Activated naive CD8-positive, alpha-beta T cell treated with anti-CD3 and anti-CD28 coated beads, Interleukin-2, amount 10 ng/mL, durations not matched to agents 7 days and 5 days (primary cell): Measurements from ENCODE around the gene EFCAB8. TPM values are rescaled to one million over a fixed set of nuclear protein-coding genes. Genes with fewer than 3 reads are reported as not detected.
"Not testable (repeated sequence)": the region's sequence is repeated elsewhere in the genome, so short reads cannot be mapped to it uniquely, and the experiment has no call there.

Experiments
- ATAC-seq: fragments of 150-1000 bp; cut with Tn5 transposase; one replicate; pipeline ENCODE4 v1.10.0; 2021; ENCODE audit warnings: low read depth, moderate library complexity
- POLR2A ChIA-PET: fragments of 350-600 bp; sonication (Branson Sonifier 250); formaldehyde crosslinking; loops from one replicate; lab custom pipeline; 2021; ENCODE audit warnings: antibody characterized with exemption; lab: Charles Lee
- DNase-seq: peaks from one replicate; pipeline ENCODE4 v3.0.0; 2021
- H3K27ac Mint-ChIP-seq: one replicate; pipeline ENCODE4 v1.8.0; 2022; ENCODE audit warnings: mild to moderate bottlenecking, mixed read lengths
- H3K27me3 Mint-ChIP-seq: one replicate; pipeline ENCODE4 v1.8.0; 2022; ENCODE audit warnings: mild to moderate bottlenecking, moderate library complexity, mixed read lengths
- H3K36me3 Mint-ChIP-seq: one replicate; pipeline ENCODE4 v1.8.0; 2021; ENCODE audit warnings: mild to moderate bottlenecking, mixed read lengths
- H3K4me1 Mint-ChIP-seq: one replicate; pipeline ENCODE4 v1.8.0; 2021; ENCODE audit warnings: mixed read lengths
- H3K4me3 Mint-ChIP-seq: one replicate; pipeline ENCODE4 v1.8.0; 2022; ENCODE audit warnings: mild to moderate bottlenecking, moderate library complexity, mixed read lengths
- H3K9me3 Mint-ChIP-seq: one replicate; pipeline ENCODE4 v1.8.0; 2021; ENCODE audit warnings: mixed read lengths
- total RNA-seq, 2 experiments: library from RNA; stranded (reverse); gene quantifications; one replicate each; pipeline ENCODE4 v1.2.3, GENCODE V29; 2021

The EFCAB8 gene
- total RNA-seq, 2 experiments from 2014 or later: 0.47 to 0.77 TPM

GRCh38 chr20:32970973-32971300 is 112.2 kb downstream of the EFCAB8 start:
- H3K4me1 Mint-ChIP-seq: peaks cover 60% of the 10 kb centered on the region
- H3K9me3 Mint-ChIP-seq: no peaks in the 10 kb centered on the region
- POLR2A ChIA-PET: interaction anchor here (0.6 to 1.8 kb wide), 5 partner anchors 12 to 192 kb away, joined by 3 to 15 read pairs (median 4); partner anchors contain the start of gene SUN5
- DNase-seq (no peak), ATAC-seq (no peak)
- no peak overlapping the region for H3K27ac Mint-ChIP-seq
- H3K36me3 Mint-ChIP-seq: peaks cover 4% of the 10 kb centered on the region
- no peaks in the 10 kb centered on the region for H3K27me3 Mint-ChIP-seq
- H3K4me3 Mint-ChIP-seq: peak overlapping the region; percentile 38

- Mint-ChIP-seq H3K27me3 (no peaks in the 10 kb centered on the region), H3K4me1 (peaks cover 56% of the 10 kb centered on the region), H3K27ac (no peak overlapping the region), H3K36me3 (peaks cover 9% of the 10 kb centered on the region), H3K9me3 (peaks cover 5% of the 10 kb centered on the region), H3K4me3 (no peak overlapping the region)
- POLR2A ChIA-PET: interaction anchor here (0.6 to 1.8 kb wide), 9 partner anchors 9 to 229 kb away, joined by 3 to 15 read pairs (median 4); partner anchors contain the start of gene SUN5
- peak; percentile 33 for ATAC-seq
- no peak for DNase-seq
These were observed 113.0 kb downstream of the EFCAB8 start for GRCh38 chr20:32971703-32972161.

- H3K9me3 Mint-ChIP-seq: peaks cover 8% of the 10 kb centered on the region
- peaks cover 51% of the 10 kb centered on the region for H3K4me1 Mint-ChIP-seq
- ATAC-seq (peak; percentile 84), DNase-seq (peak; percentile 68)
- peak overlapping the region; percentile 55 for H3K4me3 Mint-ChIP-seq
- POLR2A ChIA-PET: interaction anchor here (0.5 to 1.7 kb wide), 9 partner anchors 10 to 230 kb away, joined by 3 to 15 read pairs (median 3); partner anchors contain the start of gene MAPRE1
- H3K27me3 Mint-ChIP-seq: no peaks in the 10 kb centered on the region
- H3K27ac Mint-ChIP-seq: no peak overlapping the region
- H3K36me3 Mint-ChIP-seq: peaks cover 11% of the 10 kb centered on the region
These were observed 113.7 kb downstream of the EFCAB8 start for GRCh38 chr20:32972181-32973076.

GRCh38 chr20:32973077-32973717 is 114.5 kb downstream of the EFCAB8 start:
- H3K27ac Mint-ChIP-seq: no peak overlapping the region
- ATAC-seq: no peak
- no peaks in the 10 kb centered on the region for H3K27me3 Mint-ChIP-seq
- peaks cover 8% of the 10 kb centered on the region for H3K9me3 Mint-ChIP-seq
- peaks cover 11% of the 10 kb centered on the region for H3K36me3 Mint-ChIP-seq
- POLR2A ChIA-PET: interaction anchor here (0.6 to 1.7 kb wide), 4 partner anchors 10 to 154 kb away, joined by 3 to 6 read pairs (median 4); partner anchors contain the start of gene MAPRE1
- peaks cover 43% of the 10 kb centered on the region for H3K4me1 Mint-ChIP-seq
- no peak for DNase-seq
- H3K4me3 Mint-ChIP-seq: peak overlapping the region; percentile 59

GRCh38 chr20:32974204-32975064 is 115.7 kb downstream of the EFCAB8 start:
- peaks cover 34% of the 10 kb centered on the region for H3K4me1 Mint-ChIP-seq
- not testable (repeated sequence) for DNase-seq, H3K9me3 Mint-ChIP-seq, H3K4me3 Mint-ChIP-seq, ATAC-seq, H3K27me3 Mint-ChIP-seq
- POLR2A ChIA-PET: interaction anchor here (1.1 to 1.3 kb wide), 2 partner anchors 9 kb away, joined by 5 to 6 read pairs; no protein-coding TSS in a partner anchor
- H3K27ac Mint-ChIP-seq: peak overlapping the region; percentile 12
- peaks cover 11% of the 10 kb centered on the region for H3K36me3 Mint-ChIP-seq

GRCh38 chr20:32975121-32975520 is 116.4 kb downstream of the EFCAB8 start:
- H3K36me3 Mint-ChIP-seq: peaks cover 11% of the 10 kb centered on the region
- DNase-seq, H3K4me3 Mint-ChIP-seq, ATAC-seq, H3K27ac Mint-ChIP-seq, H3K27me3 Mint-ChIP-seq, H3K9me3 Mint-ChIP-seq, POLR2A ChIA-PET: not testable (repeated sequence)
- peaks cover 28% of the 10 kb centered on the region for H3K4me1 Mint-ChIP-seq

- Mint-ChIP-seq H3K36me3 (peaks cover 11% of the 10 kb centered on the region), H3K4me1 (peaks cover 26% of the 10 kb centered on the region), H3K27ac (peak overlapping the region; percentile 10), H3K9me3 (peaks cover 8% of the 10 kb centered on the region), H3K4me3 (no peak overlapping the region), H3K27me3 (no peaks in the 10 kb centered on the region)
- no peak for ATAC-seq
- no peak for DNase-seq
- POLR2A ChIA-PET: no interaction called here
These were observed 117.3 kb downstream of the EFCAB8 start for GRCh38 chr20:32975698-32976674.

GRCh38 chr20:32976746-32977145 is 118.0 kb downstream of the EFCAB8 start:
- H3K36me3 Mint-ChIP-seq: peaks cover 11% of the 10 kb centered on the region
- DNase-seq (no peak), ATAC-seq (no peak)
- no peaks in the 10 kb centered on the region for H3K27me3 Mint-ChIP-seq
- no peak overlapping the region for H3K4me3 Mint-ChIP-seq
- POLR2A ChIA-PET: no interaction called here
- peak overlapping the region; percentile 38 for H3K27ac Mint-ChIP-seq
- H3K4me1 Mint-ChIP-seq: peaks cover 26% of the 10 kb centered on the region
- peaks cover 8% of the 10 kb centered on the region for H3K9me3 Mint-ChIP-seq

- peaks cover 25% of the 10 kb centered on the region for H3K4me1 Mint-ChIP-seq
- DNase-seq (no peak), ATAC-seq (no peak)
- H3K9me3 Mint-ChIP-seq: peaks cover 8% of the 10 kb centered on the region
- no peak overlapping the region for H3K27ac Mint-ChIP-seq
- H3K4me3 Mint-ChIP-seq: no peak overlapping the region
- no peaks in the 10 kb centered on the region for H3K27me3 Mint-ChIP-seq
- POLR2A ChIA-PET: interaction anchor here (1.1 to 1.9 kb wide), 2 partner anchors 10 to 17 kb away, joined by 3 to 9 read pairs; no protein-coding TSS in a partner anchor
- H3K36me3 Mint-ChIP-seq: peaks cover 11% of the 10 kb centered on the region
These were observed 118.7 kb downstream of the EFCAB8 start for GRCh38 chr20:32977281-32978008.

GRCh38 chr20:32978009-32978335 is 119.2 kb downstream of the EFCAB8 start:
- no peak for DNase-seq
- POLR2A ChIA-PET: interaction anchor here (1.1 to 1.9 kb wide), 2 partner anchors 10 to 17 kb away, joined by 3 to 9 read pairs; no protein-coding TSS in a partner anchor
- no peak overlapping the region for H3K4me3 Mint-ChIP-seq
- no peak for ATAC-seq
- no peaks in the 10 kb centered on the region for H3K27me3 Mint-ChIP-seq
- H3K27ac Mint-ChIP-seq: no peak overlapping the region
- peaks cover 11% of the 10 kb centered on the region for H3K36me3 Mint-ChIP-seq
- H3K9me3 Mint-ChIP-seq: peaks cover 8% of the 10 kb centered on the region
- peaks cover 19% of the 10 kb centered on the region for H3K4me1 Mint-ChIP-seq

GRCh38 chr20:32979201-32979998 is 120.7 kb downstream of the EFCAB8 start:
- DNase-seq (peak; percentile 11), ATAC-seq (no peak)
- H3K4me3 Mint-ChIP-seq: no peak overlapping the region
- no peaks in the 10 kb centered on the region for H3K27me3 Mint-ChIP-seq
- H3K9me3 Mint-ChIP-seq: peaks cover 8% of the 10 kb centered on the region
- H3K4me1 Mint-ChIP-seq: peaks cover 8% of the 10 kb centered on the region
- H3K36me3 Mint-ChIP-seq: peaks cover 11% of the 10 kb centered on the region
- POLR2A ChIA-PET: no interaction called here
- H3K27ac Mint-ChIP-seq: no peak overlapping the region
